Stimulated activated CD8-positive, alpha-beta memory T cell treated with anti-CD3 and anti-CD28 coated beads, Interleukin-7, amount 100 ng/mL, for 24 hours (primary cell): ENCODE measurements around the gene WDR72.
"Not testable (repeated sequence)": the region's sequence is repeated elsewhere in the genome, so short reads cannot be mapped to it uniquely, and the experiment has no call there.

Experiments
- DNase-seq: peaks from one replicate; pipeline ENCODE4 v3.0.0-alpha.2; 2020; ENCODE audit warnings: low read depth

WDR72 gene

GRCh38 chr15:53709821-53710220 is 49.6 kb downstream of the WDR72 start:
- DNase-seq, result no peak

DNA sequence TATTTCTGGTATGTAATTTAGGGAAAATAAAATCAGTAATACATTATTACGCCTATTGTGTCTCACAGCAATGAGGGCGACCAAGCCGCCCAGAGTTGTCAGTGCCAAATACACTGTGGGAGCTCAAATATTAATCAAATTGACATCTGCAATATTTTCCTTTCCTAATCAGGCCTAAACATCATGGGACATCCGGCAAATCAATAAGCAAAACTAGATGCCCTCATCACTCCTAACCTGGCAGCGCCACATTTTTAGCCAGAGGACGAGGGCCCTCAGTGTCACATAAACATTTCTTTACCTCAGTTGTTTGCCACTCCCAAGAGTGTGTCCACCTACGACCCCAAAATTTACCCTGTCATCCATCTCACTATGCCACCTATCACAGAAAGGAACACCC is 64.1 kb downstream of the WDR72 start:
- no peak for DNase-seq

DNA sequence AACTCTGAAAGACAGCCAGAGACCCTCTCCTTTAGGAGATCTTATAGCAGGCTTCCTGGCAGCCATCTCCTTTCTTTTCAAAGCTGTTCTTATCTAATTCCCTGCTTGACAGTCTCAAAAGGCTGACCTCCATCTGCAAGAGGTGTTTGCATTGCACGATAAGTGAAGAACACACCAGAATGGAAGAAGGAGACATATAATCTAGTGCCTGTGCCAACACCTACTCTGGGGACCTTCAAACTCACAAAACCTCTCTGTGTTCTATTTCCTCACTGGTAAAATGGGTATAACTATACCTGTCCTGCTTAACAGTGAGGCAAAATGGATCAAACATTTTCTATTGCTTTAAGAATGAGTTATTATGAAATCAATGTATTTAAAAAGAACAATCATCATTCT is 65.0 kb downstream of the WDR72 start:
- DNase-seq, result no peak

DNA sequence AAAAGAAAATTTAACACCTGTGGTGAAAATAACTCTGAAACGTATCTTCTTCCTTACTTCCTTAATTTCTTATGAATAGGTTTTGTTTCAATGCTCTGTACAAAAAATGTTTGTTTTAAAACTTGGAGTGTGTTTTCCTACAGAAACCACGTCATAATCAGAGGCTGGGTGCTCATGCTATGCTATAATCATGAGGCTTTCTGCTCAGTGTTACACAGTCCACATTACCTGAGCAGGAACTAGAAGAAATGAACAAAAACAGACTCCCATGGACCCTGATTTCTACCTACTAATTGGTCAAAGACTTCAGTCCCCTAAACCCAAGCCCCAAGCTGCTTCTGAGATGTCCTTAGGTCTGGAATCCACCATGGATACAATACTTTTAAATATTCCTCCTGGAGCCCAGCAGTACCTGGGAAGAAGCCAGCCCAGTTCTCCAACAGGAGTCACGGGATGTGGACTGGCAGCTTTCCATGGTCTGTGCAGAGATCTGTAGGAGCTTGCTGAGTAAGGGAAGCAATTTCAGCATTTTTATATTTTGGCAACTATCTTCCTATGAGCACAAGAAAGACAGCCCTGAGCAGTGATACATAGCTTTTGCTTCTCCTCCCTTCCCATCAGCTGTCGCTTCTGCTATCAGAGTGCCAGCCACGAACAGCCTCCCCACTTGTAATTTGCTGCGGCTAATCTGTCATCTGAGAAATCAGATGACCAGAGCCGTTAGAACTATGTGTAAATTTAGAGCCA is 65.6 kb downstream of the WDR72 start:
- DNase-seq, result no peak

- DNase-seq, result not testable (repeated sequence)
Observed at GRCh38 chr15:53684162-53684561, 75.3 kb downstream of the WDR72 start.

DNA sequence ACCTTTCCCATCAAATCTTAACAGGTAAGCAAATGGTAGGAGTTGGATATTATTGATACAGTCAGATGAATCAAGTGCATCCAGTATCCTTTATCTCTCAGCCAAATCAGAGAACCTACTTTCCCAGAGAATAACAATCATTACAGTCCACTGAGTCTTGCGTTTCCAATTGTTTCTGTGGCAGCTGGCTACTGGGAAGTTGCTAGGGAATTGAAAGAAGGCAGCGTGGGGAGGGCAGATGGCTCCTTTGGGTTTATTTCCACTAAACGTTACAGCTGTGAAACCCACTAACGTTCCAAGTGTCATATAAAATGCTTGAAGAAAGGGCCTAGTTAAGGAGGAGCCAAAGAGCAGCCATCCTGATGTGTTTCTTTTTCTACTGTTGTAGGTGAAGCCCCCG is 78.4 kb downstream of the WDR72 start:
- DNase-seq, result no peak

DNA sequence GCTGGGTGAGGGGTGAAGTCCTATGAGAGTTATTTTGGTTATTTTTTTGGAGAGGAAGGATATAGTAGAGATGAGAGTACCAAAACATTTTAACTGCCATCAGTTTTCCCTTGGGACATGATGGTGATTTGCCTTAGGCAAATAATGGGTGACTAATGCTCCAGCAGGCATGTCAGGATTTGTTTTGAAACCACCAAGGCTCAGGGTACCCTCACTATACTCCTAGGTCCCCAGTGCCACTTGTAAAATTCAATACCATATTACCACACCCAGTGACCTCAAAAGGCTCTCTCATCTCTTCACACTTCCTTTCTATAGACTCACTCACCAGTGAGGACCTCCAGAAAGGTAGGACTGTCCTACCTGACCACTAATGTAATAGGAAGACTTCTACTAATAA is 83.6 kb downstream of the WDR72 start:
- DNase-seq, result no peak

DNA sequence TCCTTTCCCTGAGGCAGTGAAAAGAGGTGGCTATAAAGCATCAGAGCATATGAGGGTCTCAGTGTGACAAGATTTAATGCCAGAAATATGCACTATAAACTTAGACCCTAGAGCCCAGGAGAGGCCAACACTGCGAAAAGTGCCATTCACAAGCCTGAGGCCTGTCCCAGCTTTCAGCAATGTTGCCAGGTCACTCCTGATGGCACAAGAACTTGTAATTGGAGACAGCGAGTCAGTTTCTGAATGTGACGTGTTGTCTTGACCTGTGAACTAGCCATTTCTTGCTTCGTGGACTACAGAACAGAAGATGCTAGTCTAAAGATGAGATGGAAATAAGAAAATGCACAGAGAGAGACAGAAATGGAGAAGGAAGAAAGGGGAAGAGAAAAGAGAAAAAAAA is 87.9 kb downstream of the WDR72 start:
- no peak for DNase-seq

DNA sequence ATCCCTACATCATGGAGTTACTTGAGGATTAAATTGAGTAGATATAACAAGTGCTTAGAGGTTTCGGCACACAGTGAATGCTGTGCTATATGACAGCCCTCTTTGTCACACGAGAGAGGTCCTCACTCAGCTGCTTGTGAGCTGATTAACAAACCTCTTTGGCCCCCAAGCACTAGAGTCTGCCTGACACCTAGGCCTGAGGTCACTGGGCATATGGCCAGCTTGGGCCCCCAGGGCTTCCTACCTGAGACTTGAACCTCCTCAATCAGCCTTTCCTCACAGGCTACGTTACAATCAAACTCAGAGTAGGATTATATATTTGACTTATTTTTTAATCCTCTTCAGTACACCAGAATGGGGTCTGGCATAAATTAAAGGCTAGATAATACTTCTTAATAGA is 88.8 kb downstream of the WDR72 start:
- no peak for DNase-seq

DNA sequence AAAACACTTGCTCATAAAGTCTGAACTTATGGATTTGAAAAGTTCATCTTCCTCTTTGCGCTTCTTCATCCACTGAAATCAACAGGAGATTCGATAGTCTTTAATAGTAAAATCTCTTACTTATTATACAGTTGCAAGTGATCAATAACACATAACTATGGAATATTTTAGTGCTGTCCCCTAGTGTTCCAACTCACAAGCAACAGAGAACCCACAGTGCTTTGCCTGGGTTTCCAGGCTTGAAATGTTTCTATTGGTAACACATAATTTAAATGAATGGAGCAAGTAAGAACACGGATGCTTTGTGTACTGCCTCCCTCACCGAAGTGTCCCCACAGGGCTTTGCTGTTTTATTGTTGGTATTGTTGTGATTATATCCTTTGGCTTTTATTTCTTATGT is 93.5 kb downstream of the WDR72 start:
- no peak for DNase-seq

DNA sequence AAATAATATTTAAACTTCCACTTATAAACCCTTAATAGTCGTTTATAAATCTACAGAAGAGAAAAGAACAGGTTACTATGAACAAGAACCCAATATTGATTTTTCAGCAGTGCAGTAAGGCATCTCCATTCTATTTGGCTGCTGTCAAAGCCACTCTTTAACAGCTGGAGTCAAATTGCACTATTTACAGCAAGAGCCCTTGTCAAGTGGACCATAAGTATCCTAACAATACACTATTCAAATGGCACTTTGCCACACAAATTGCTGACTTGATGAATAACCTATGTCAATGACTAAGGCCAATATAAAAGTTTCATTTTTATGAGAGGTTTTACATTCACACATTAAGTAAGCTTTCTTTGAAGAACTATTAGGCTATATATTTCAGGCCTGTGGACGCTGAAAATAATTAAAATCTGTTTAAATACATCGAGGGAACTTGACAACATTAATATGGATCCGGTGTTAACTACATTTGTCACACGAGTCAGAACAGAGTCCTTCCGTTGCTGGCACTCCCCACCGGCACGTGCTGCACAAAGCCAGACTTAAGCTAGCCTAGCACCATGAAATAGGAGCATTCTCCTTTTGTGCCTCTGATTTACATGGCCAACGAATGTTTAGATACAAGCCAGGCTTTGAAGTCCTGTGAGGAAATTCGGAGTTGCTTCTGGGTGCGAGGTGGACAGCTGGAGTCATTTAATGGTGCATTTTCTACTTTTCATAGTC is 100.5 kb downstream of the WDR72 start:
- no peak for DNase-seq

- DNase-seq, result no peak
Observed at GRCh38 chr15:53658255-53658654, 101.2 kb downstream of the WDR72 start.

- no peak for DNase-seq
Observed at GRCh38 chr15:53648934-53649333, 110.5 kb downstream of the WDR72 start.

GRCh38 chr15:53644660-53645059 is 114.8 kb downstream of the WDR72 start:
- DNase-seq, result no peak

GRCh38 chr15:53634517-53635106 is 124.9 kb downstream of the WDR72 start:
- DNase-seq, result no peak

- DNase-seq, result no peak
Observed at GRCh38 chr15:53627279-53627678, 132.2 kb downstream of the WDR72 start.

- DNase-seq, result no peak
Observed at GRCh38 chr15:53625962-53626845, 133.3 kb downstream of the WDR72 start.

DNA sequence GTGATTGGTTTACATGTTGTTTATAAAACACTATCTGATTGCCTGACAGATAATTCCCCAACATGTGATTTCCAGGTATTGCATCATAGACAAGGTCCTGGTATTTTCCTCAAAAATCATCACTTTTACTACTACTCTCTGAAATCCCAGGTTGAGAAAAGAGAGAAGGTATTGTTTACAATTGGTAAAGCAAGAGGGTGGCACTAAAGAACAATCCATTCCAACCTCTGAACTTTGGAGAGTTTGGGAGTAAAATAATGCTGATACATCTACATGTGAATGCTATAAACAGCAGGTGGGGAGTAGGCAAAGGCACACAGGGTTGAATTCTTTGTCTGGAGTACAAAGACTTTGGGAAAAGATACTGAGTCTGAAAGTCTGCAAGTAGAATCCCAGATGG is 134.2 kb downstream of the WDR72 start:
- DNase-seq, result no peak

- DNase-seq, result no peak
Observed at GRCh38 chr15:53618461-53618860, 141.0 kb downstream of the WDR72 start.

DNA sequence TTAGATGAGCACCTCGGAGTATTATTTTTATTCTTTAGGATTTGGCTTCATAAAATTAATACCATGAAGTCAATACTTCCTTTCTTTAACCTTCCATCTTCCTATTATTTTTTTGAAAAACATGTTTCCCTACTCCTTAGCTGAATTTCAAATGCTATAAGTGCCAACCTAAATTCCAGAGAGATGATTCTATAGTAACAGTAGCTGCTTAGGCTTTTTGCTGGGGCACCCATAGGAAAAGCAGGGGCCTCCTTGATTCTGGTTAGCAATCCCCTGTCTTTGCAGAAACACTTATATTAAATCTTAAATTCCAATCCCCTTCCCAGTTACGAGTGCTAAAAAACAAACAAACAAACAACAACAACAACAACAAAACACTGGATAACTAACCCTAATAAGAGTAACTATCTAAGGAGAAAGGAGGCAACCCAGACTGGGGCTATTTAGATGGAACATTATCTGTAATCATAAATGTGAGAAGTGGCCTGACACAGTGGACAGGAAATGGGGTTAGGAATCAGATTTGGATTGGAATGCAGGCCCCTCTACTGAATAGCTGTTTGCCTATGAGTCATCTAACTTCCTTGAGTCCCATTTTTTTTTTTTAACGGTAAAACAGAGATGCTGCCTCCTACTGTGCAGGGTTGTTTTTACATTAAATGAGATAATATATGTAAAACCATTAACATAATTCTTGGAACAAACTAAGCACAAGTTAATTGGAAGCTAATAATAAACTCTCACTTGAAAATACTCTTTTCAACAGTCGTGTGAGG is 148.1 kb downstream of the WDR72 start:
- DNase-seq, result no peak

GRCh38 chr15:53591041-53591440 is 168.4 kb downstream of the WDR72 start:
- no peak for DNase-seq

DNA sequence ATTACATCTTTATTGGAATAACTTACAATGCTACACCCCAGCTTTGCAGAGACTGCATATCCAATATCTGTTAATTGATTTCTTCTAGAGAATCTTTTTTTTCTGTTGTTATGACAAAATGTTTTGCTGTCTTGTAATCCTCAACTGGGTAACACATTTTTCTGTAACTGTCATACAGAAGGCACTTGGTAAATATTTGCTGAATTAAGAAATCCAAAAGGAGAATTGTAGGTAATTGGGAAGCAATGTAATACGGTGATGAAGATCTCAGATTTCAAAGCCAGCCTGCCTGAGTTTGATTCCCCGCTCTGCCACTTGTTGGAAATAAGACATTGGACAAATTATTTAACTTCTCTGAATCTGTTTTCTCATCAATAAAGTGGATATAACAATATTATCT is 169.1 kb downstream of the WDR72 start:
- DNase-seq, result no peak
